Activated effector memory CD4-positive, alpha-beta T cell treated with anti-CD3 and anti-CD28 coated beads, Interleukin-2, amount 50 U/mL, for 16 hours (primary cell): Measurements from ENCODE around the gene LENG1.
"Not testable (repeated sequence)": the region's sequence is repeated elsewhere in the genome, so short reads cannot be mapped to it uniquely, and the experiment has no call there.

ENCODE experiments used
- DNase-seq: peaks from one replicate; pipeline ENCODE4 v3.0.0-alpha.2; 2020

Gene LENG1

GRCh38 chr19:54159352-54160181 lies at the start of gene LENG1:
Gene LENG1 (minus strand): TSS chr19:54159721. CDS start chr19:54159695, 26 bp downstream.
- DNase-seq, result peak; percentile 99

- DNase-seq, result no peak
Measured at GRCh38 chr19:54208784-54209057, 49.2 kb upstream of the LENG1 start.

GRCh38 chr19:54207983-54208783 lies 48.7 kb upstream of the LENG1 start:
- DNase-seq, result peak; percentile 69

GRCh38 chr19:54207676-54207982 lies 48.1 kb upstream of the LENG1 start:
- no peak for DNase-seq

- not testable (repeated sequence) for DNase-seq
Measured at GRCh38 chr19:54207193-54207592, 47.7 kb upstream of the LENG1 start.

- DNase-seq, result no peak
Measured at GRCh38 chr19:54206831-54207177, 47.3 kb upstream of the LENG1 start.

- no peak for DNase-seq
Measured at GRCh38 chr19:54206030-54206830, 46.7 kb upstream of the LENG1 start.

GRCh38 chr19:54204767-54205468 lies 45.4 kb upstream of the LENG1 start:
- no peak for DNase-seq

- DNase-seq, result no peak
Measured at GRCh38 chr19:54203151-54203611, 43.7 kb upstream of the LENG1 start.

- DNase-seq, result no peak
Measured at GRCh38 chr19:54201980-54202379, 42.5 kb upstream of the LENG1 start.

GRCh38 chr19:54201172-54201701 lies 41.7 kb upstream of the LENG1 start:
- peak; percentile 69 for DNase-seq

- DNase-seq, result no peak
Measured at GRCh38 chr19:54199401-54199800, 39.9 kb upstream of the LENG1 start.

- no peak for DNase-seq
Measured at GRCh38 chr19:54197121-54197520, 37.6 kb upstream of the LENG1 start.

GRCh38 chr19:54196536-54196935 lies 37.0 kb upstream of the LENG1 start:
- no peak for DNase-seq

GRCh38 chr19:54194463-54194862 lies 34.9 kb upstream of the LENG1 start:
- not testable (repeated sequence) for DNase-seq

GRCh38 chr19:54193011-54193410 lies 33.5 kb upstream of the LENG1 start:
- DNase-seq, result no peak

- no peak for DNase-seq
Measured at GRCh38 chr19:54191811-54192453, 32.4 kb upstream of the LENG1 start.

- DNase-seq, result peak; percentile 95
Measured at GRCh38 chr19:54191011-54191810, 31.7 kb upstream of the LENG1 start, which contains the start of gene TSEN34. Gene TSEN34 (plus strand): TSS chr19:54191308. CDS start chr19:54191365, 57 bp downstream.

GRCh38 chr19:54190503-54191010 lies 31.0 kb upstream of the LENG1 start:
- peak; percentile 100 for DNase-seq

- peak; percentile 100 for DNase-seq
Measured at GRCh38 chr19:54189735-54190502, 30.4 kb upstream of the LENG1 start.
